GM20431 (cell line): ENCODE measurements around the gene LPP.

Experiments used
- in situ Hi-C: fragments of 300-500 bp; cut with MseI, MboI; formaldehyde crosslinking; loops from one replicate; pipeline ENCODE4 v1.15.0; 2020; ENCODE audit warnings: low sequenced_read_pairs; ENCODE audit not compliant: unreplicated experiment

The LPP gene

DNA sequence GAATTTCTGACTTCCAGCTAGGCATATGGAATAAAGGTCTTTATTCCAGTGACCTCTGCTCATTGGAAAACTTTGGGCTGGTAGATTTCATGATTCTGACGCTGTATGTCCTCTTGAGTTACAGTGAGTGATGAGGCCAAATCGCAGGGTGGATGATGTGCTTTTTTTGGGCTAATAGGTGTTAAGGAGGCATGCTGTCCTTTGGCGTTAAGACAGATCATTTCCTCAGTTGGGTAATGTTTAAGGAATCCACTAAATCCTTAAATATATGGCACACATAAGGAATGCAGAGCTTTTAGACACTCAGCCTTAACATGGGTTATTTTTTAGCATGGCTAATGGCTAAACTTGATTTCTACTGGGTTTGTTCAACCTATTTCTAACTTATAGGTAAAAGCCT lies 87.9 kb downstream of the LPP start:
- in situ Hi-C loops: no loop called here

DNA sequence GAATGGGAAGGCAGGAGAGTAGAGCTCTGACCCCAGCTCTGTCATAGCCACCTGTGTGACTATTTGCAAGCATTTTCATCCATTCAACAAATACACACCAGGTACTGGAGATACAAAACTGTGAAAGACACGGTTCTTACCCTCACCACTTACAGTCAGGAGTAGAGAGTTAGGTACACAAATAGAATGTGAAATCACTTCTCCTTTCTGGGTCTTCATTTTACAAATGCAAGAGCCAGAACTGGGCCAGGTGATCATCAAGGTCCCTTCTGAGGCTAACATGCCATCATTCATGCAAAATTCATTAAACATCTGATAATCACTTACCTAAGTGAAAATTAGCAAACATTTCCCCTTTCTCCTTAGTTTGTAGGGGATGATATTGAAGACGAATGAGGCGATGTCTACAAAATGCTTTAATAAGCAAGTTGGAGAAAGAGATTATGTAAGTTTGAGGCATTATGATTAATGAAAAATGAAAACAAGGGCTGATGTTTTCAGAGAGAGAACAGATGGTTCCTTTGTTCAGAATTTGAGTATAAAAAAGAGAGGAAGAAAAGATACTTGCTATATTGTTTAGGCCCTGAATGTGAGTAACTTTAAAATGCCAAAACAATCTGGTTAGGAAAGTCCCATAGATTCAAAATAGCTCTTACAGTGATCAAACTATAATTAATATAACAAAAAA lies 88.6 kb downstream of the LPP start:
- in situ Hi-C loops: no loop called here

DNA sequence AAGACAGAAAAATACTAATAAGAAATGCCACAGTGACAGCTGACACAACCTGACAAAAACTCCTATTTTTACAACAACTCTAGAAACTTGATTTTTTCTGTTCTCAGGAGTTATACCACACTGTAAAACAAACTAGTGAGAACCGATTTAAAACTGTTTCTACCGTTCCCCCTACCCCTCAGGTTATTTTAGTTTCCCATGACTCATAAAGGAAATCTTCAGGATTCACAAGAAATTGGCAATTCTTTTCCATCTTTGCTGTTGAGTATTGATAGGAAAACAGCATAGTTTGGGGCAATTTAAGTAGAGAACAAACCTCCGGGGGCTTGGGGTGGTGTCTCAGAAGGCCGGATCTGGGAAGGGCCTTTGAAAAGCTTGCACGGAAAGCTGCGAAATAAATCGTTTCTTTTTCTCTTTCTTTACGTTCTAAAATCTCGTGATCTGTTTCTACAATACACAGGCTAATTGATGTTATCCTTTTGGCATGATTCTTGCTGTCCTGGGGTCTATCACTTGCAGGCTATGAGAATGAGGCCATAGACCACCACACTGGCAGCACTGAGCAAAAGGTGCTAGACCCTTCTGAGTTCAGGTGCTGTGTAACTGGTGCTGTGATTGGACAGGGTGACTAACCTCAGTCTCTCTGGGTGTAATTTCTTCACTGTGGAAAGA lies 89.3 kb downstream of the LPP start:
- in situ Hi-C loops: no loop called here

DNA sequence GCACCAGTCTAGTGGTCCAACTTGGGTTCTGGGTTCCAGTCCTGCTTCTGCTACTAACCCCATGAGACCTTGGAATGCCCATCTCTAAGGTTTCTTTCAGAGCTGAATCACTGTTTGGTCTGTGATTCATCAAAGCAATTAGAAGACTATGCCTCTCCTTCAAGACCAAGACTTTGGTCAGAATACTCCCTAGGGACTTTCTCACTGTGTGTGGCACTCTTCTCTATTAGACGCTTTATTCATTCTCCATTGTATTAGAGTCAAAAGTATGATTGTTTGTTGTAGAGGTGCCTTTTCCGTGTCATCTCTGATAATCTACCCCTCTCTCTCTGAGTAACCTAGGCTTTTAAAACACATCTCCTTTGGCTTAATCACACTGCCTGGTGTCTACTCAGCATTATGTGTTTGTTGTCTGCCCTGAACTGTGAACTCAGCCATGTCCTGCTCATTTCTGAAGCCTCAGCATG lies 90.5 kb downstream of the LPP start:
- in situ Hi-C loops: no loop called here

DNA sequence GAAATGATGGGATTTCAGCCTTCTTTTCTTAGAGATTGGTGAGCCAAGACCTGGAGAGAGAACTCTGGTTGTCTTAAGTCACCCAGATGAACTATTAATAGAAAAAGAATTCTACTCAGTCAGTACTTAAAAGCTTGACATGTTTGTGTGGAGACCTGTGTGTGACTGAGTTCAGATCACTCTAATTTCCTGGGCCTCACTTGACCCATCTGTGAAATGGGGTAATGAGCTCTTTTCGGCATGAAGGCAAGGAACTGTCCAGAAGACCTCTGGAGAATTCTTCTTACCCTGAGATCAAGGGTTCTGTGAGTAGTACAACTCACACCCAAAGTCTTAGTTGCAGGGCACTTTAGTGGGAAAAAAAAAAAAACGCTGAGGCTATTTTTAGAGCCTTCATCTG lies 92.9 kb downstream of the LPP start:
- in situ Hi-C loops: no loop called here

DNA sequence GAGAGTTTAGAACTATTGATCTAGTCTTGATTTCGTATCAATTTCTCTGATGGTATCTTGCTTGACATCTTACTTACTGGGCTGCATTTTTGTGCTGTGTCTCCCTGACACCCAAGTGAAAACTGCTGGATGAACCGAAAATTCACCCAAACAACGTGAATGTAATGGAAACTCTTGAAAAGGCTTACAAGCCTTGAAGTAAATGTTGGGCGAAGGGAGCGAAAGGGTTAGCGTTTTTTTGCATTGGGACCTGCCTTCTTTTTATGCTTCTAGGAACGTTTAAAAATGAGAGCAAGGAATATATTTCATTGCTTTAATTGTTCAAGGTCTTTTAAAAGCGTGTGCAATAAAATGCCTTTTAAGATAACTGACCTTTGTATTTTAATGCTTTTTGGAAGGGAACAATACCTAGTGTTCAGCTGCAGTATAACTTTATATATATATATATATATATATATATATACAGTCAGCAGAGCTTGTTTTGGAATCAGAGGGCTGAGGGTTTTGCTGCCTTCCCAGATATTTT lies 94.1 kb downstream of the LPP start:
- in situ Hi-C loops: no loop called here

DNA sequence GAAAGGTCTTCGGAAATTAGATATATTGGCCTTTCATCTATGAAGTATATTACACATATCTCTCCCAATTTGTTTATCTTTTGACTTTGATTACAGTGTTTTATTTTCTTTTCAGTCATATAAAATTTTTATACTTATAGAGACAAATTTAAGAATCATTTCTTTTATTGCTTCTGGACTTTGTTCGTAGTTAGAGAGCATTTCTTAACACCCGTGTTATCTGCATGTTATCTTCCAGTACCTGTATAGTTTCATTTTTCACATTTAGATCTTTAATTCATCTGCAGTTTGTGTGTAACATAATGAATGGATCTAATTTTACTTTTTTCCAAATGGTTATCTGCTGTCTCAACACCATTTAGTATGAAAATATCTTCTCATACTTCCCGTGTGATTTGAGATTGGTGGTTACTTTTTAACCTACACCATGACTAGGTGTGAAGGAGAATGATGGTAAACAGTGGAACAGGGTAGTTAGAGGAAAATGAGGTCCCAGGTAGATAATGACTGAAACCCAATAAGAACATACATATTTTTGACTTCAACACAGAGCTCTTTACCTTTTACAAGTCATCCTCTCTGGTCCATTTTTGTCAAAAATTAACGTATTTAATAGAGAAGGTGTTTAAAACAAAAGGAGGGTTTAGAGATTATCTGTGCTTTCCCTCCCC lies 99.3 kb downstream of the LPP start:
- in situ Hi-C loops: no loop called here

DNA sequence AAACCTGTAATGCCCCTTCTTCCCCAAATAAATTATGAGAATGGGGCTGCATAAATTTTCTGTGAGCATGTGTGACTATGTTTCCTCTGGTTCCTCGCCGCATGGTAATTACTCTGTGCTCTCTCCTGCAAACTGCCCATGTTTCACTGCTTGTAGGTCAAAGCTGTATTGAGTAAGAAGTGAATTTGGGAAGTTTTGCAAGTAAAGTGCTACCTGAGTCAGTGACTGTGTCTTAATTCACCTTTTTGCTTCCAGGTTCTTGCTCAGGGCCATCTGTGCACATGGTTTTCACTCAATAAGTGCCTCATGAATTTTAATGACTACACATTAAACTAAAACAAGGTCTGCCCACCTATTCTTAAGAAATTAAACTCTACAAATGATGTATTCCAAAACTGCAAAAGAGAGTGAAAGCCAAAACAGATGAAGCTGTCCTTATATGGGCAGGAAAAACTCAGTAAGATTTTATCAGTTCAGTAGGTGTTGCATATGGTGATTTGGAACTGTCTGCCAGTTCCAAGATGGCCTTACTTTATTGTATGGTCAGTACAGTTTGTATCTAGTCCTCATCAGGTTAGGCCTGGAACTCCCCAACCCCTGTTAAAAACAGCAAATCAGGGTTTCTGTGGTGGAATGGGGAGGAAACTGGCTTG lies 100.0 kb downstream of the LPP start:
- in situ Hi-C loops: no loop called here

DNA sequence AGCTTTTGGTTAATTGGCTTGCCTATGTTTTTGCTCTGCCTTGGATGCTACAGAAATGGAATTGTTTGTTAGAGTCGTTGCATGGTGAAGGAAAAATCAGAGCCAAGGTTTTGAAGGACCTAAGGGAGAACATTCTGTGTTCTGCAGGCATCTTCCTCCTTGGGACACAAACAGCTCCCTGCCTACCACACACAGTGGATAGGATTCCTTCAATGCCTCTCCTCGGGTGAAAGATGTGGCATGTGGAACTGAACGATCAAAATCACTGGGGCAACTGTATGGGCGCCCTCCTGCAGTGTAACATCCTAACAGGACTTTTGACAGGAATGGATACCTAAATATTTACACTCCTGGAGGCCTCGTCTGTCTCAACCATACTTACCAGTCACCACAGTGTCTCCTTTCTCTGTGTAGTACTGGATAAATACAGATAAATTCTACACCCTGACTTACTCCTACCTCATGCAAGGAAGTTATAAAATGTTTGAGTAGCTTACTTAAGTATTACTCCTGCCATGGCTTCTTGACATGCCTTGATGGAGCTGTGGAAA lies 100.6 kb downstream of the LPP start:
- in situ Hi-C loops: no loop called here

DNA sequence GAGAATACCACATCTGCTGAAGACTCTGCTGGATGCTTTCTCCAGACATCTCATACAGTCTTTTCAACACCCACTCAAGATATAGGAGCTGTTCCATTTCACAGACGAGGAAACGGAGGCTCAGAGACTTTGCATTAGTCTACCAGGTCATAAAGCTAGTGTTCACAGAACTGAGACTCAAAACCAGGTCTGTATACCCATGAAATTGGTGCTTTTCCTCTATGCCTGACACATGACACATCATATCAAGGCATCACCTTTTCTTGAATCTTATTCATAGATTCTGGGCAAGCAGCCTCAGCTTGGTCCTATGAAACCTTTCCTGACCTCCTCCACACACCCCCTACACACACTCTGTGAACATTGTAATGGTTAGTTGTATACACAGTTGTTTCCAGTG lies 101.2 kb downstream of the LPP start:
- in situ Hi-C loops: no loop called here

DNA sequence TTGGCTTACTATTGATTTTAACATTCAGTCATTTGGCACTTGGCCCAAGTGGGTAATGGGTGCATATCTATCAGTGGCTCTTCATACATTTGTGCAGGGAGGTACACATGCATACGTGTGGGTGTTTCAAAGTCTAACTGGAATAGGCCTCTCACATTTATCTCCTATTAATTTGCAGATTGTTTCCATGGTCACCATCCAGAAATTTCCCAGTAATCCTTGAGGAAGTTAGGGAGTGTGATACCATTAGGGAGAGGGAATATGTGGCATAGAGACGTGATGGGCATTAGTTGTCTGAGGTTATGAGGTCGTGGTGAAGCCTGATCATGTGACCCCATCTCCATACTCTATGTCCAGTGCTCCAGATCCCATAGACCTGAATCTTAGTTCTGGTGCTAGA lies 102.8 kb downstream of the LPP start:
- in situ Hi-C loops: no loop called here

DNA sequence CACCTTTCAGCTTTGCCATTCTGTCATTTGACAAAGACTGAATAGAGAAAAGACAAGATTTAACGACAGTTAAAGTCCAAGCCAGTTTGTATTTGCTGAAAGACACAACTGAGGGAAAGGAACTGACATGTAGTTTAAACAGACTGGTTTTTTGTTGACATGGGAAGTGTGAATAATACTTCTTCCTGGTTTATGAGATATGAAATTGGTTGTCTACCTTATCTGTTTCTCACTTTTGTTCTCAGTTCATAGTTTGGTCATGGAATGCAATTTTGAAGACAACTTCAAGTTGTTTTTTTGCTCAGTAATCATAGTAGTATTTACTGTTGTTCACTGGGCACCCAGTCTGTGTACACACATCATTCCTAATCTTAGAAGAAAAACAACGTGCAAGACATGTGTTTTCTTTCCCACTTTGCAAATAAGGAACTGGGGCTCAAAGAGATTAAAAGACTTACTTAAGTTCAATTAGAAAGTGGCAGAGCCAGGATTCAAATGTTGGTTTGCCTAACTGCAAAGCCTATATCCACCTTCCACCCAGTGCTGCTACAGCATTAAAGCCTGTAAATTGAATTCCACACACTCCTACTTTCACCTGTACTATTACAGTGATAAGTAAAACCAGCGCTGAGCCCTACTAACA lies 103.5 kb downstream of the LPP start:
- in situ Hi-C loops: no loop called here

DNA sequence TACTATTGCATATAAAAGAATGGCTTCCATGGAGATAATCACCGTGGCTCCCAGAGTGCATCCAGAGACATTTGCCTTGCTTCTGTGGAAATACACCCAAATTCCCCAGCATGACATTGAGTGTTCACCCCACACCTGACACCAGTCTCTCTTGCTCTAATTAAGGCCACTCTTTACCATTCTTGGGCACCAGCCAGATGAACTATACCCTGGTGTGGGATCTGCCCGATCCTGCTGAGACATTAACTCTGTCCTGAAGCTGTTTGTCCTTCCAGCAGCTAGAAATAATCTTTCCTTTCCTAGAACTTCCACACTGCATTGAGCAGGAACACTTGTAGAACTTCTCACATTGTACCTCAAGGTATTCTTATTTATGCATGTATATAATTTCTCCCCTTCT lies 105.2 kb downstream of the LPP start:
- in situ Hi-C loops: no loop called here

DNA sequence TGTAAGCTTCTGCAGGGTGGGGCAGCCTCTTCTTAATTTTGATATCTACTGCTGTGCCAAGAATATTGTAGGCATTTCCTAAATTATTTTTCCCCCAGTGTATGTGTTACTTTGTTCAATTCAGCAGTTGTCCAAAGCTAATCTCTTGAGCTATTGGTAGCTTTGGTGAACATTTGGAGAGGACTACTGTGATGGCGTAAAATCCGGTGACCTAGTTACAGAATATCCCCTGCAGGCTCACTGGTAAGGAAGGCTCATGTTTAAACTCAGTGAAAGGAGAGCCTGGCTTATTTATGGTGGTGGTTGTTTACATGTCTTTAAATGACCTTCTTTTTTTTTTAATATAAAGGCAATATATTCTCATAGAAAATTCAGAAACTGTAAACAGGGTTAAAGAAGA lies 105.6 kb downstream of the LPP start:
- in situ Hi-C loops: no loop called here

DNA sequence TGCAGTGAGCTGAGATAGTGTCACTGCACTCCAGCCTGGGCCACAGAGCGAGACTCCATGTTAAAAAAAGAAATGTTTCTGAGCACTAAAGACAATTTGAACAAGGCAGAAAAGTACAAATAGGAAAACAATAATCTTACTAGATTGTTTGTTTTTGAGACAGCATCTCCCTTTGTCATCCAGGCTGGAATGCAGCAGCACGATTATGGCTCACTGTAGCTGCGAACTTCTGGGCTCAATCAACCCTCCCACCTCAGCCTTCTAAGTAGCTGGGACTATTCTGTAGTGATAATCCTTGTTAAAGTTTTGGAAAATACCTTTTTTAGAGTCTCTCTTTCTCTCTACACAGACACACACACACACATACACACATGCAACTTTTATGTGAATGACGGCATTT lies 107.1 kb downstream of the LPP start:
- in situ Hi-C loops: no loop called here

DNA sequence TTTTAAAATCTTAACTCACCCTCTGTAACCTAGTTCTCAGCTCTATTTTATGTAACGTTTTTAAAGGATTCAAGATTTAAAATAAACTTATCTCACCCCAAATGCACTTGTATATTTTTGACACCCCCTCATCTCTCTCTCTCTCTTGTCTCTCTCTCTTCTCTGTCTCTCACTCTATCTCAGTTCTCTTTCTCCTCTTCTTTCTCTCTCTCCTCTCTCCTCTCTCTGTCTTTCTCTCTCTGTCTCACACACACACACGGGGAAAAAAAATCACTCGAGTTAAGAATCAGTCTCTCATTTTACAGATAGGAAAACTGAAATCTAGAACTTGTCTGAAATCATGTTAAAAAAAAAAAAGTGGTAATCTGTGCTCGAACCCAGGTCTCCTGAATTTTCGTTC lies 108.5 kb downstream of the LPP start:
- in situ Hi-C loops: no loop called here

DNA sequence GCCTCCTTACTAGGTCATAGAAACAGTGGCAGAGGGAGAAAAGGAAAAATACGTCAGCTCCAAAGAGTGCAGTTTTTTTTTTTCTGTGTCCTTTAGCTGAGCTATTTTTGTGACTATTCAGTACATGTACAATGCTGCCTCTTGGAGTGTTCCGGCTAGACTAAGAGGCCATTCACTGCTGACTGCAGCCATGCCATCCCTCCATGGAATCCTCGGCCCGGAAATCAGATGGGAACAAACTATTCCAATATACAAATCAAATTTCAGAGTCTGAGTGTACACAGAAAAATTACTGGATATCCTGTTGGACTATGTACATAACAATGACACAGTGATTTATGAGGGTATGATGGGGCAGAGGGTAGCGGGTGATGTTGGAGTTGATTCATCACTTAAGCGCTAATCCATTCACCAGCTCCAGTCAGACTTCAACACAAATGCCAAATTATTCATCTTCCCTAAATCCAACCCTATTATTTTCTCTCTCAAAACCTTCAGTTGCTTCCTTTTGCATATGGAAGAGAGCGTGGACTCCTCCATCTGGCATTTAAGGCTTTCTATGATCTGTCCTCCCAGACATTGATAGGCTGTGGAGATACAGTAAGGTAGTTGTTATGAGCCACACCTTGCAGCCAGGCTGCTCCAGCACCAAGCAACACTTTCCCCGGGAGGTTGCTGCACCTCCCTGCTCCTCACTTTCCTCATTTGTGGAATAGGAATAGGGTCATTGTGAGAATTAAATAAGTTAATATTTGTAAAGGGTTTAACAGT lies 109.1 kb downstream of the LPP start:
- in situ Hi-C loops: no loop called here

DNA sequence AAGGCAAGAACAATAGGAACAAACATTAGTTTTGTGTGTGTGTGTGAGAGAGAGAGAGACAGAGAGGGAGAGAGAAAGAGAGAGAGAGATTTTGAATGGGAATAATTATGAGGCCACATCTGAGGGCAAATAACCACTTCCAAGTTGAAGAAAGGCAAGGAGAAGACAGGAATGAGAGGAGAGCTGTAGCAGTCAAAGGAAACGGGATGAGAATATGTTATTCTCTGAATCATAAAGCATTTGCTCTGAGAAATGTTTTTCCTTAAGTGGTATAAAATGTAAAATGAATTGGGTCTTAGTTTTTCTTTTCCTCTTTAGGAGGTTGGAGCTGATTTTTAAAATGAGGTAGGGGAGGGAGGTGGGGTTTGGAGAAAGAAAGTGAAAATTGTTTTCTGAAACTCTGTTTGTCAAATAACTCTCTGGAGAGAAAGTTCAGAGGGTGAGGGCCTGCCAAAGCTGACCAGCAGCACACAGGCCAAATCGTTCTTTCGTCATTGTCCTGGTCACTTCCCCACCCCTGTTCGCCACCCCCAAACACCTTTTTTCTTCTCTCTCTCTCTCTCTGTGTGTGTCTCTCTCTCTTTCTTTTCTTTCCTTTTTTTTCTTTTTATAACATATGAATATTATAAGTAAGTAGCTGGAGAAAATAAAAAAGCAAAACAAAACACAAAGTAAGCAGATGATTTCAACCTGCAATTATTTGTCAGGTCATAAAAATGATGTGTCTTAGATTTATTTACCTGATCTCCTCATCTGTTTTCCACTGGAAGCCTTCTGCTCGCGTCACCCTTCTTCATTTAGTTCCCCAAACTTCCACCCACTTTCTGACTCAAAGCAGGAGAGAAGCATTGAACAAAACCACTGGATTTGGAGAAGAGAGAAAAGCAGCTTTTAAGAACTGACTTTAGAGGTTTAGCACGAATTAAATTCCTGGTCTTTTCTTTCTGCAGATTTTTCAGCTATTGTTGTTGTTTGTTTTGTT lies 110.6 kb downstream of the LPP start:
- in situ Hi-C loops: no loop called here
